ENCODE data around the gene TREX2. TPM values are rescaled to one million over a fixed set of nuclear protein-coding genes. Genes with fewer than 3 reads are reported as not detected.

TREX2 gene
- total RNA-seq, 1 donor, result 3.3 TPM

- peaks cover 8% of the 10 kb centered on the region for H3K4me1 ChIP-seq (ENCODE audit: insufficient read depth, low read length)
- TF ChIP-seq, protein P1, sequence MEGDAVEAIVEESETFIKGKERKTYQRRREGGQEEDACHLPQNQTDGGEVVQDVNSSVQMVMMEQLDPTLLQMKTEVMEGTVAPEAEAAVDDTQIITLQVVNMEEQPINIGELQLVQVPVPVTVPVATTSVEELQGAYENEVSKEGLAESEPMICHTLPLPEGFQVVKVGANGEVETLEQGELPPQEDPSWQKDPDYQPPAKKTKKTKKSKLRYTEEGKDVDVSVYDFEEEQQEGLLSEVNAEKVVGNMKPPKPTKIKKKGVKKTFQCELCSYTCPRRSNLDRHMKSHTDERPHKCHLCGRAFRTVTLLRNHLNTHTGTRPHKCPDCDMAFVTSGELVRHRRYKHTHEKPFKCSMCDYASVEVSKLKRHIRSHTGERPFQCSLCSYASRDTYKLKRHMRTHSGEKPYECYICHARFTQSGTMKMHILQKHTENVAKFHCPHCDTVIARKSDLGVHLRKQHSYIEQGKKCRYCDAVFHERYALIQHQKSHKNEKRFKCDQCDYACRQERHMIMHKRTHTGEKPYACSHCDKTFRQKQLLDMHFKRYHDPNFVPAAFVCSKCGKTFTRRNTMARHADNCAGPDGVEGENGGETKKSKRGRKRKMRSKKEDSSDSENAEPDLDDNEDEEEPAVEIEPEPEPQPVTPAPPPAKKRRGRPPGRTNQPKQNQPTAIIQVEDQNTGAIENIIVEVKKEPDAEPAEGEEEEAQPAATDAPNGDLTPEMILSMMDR (IDR thresholded peaks at IDR 0.05; ENCODE audit: extremely low read depth, low read depth, low read length), result no peak
- no peak overlapping the region for H3K4me2 ChIP-seq (ENCODE audit: insufficient read depth, low read length)
- H3K9me3 ChIP-seq (ENCODE audit: low read depth, low read length), result no peaks in the 10 kb centered on the region
- no peak for DNase-seq (ENCODE audit: insufficient read length, low spot score, missing footprints)
- no peaks in the 10 kb centered on the region for H3K79me2 ChIP-seq (ENCODE audit: insufficient read depth, low read length)
- no peaks in the 10 kb centered on the region for H4K20me1 ChIP-seq (ENCODE audit: insufficient read depth, low read length)
- H3K27me3 ChIP-seq (ENCODE audit: insufficient read depth, low read length), result no peaks in the 10 kb centered on the region
- H3K27ac ChIP-seq (ENCODE audit: low read depth, low read length), result no peak overlapping the region
- no peak overlapping the region for H3K4me3 ChIP-seq (ENCODE audit: insufficient read depth, low read length)
- H3K36me3 ChIP-seq (ENCODE audit: insufficient read depth, low read length), result no peaks in the 10 kb centered on the region
- no peak overlapping the region for H2AFZ ChIP-seq (ENCODE audit: low read length)
Measured at GRCh38 chrX:153456704-153457103, 10.8 kb upstream of the TREX2 start.

- Histone ChIP-seq H3K27me3 (ENCODE audit: insufficient read depth, low read length) (no peaks in the 10 kb centered on the region), H3K79me2 (ENCODE audit: insufficient read depth, low read length) (no peaks in the 10 kb centered on the region), H2AFZ (ENCODE audit: low read length) (no peak overlapping the region), H3K27ac (ENCODE audit: low read depth, low read length) (no peak overlapping the region), H4K20me1 (ENCODE audit: insufficient read depth, low read length) (no peaks in the 10 kb centered on the region), H3K36me3 (ENCODE audit: insufficient read depth, low read length) (no peaks in the 10 kb centered on the region), H3K4me2 (ENCODE audit: insufficient read depth, low read length) (no peak overlapping the region), H3K4me1 (ENCODE audit: insufficient read depth, low read length) (peaks cover 8% of the 10 kb centered on the region), H3K9me3 (ENCODE audit: low read depth, low read length) (no peaks in the 10 kb centered on the region), H3K4me3 (ENCODE audit: insufficient read depth, low read length) (no peak overlapping the region)
- no peak for DNase-seq (ENCODE audit: insufficient read length, low spot score, missing footprints)
- TF ChIP-seq, protein P1 (IDR thresholded peaks at IDR 0.05; ENCODE audit: extremely low read depth, low read depth, low read length), result no peak
Measured at GRCh38 chrX:153456161-153456560, 10.3 kb upstream of the TREX2 start.

DNA sequence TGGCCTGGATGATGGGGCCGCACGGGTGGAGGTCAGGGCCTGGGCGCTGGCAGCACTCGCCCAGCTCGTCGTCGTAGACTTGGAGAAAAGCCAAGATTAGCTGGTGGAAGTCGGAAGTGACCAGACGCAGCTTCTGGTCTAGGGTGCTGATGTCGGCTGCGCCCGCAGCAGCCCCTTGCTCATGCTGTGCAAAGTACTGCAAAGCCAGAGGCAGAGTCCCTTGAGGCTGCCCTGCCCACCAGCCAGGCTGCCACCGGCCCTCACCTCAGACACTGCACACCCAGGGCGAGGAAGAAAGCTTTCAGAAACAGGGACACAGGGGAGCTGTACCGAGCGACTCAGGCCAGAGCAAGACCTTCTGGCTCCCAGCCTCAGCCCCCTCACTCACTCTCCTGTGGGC lies 9.7 kb upstream of the TREX2 start:
- H3K36me3 ChIP-seq (ENCODE audit: insufficient read depth, low read length), result no peaks in the 10 kb centered on the region
- no peak overlapping the region for H2AFZ ChIP-seq (ENCODE audit: low read length)
- no peaks in the 10 kb centered on the region for H3K27me3 ChIP-seq (ENCODE audit: insufficient read depth, low read length)
- no peaks in the 10 kb centered on the region for H3K9me3 ChIP-seq (ENCODE audit: low read depth, low read length)
- no peaks in the 10 kb centered on the region for H4K20me1 ChIP-seq (ENCODE audit: insufficient read depth, low read length)
- no peaks in the 10 kb centered on the region for H3K79me2 ChIP-seq (ENCODE audit: insufficient read depth, low read length)
- H3K27ac ChIP-seq (ENCODE audit: low read depth, low read length), result no peak overlapping the region
- H3K4me1 ChIP-seq (ENCODE audit: insufficient read depth, low read length), result peaks cover 8% of the 10 kb centered on the region
- TF ChIP-seq, protein P1 (IDR thresholded peaks at IDR 0.05; ENCODE audit: extremely low read depth, low read depth, low read length), result no peak
- H3K4me2 ChIP-seq (ENCODE audit: insufficient read depth, low read length), result no peak overlapping the region
- DNase-seq (ENCODE audit: insufficient read length, low spot score, missing footprints), result no peak
- H3K4me3 ChIP-seq (ENCODE audit: insufficient read depth, low read length), result no peak overlapping the region

- DNase-seq (ENCODE audit: insufficient read length, low spot score, missing footprints), result no peak
- Histone ChIP-seq H3K36me3 (ENCODE audit: insufficient read depth, low read length) (no peaks in the 10 kb centered on the region), H3K27me3 (ENCODE audit: insufficient read depth, low read length) (no peaks in the 10 kb centered on the region), H4K20me1 (ENCODE audit: insufficient read depth, low read length) (no peaks in the 10 kb centered on the region), H3K4me3 (ENCODE audit: insufficient read depth, low read length) (no peak overlapping the region), H3K4me1 (ENCODE audit: insufficient read depth, low read length) (peaks cover 5% of the 10 kb centered on the region), H3K27ac (ENCODE audit: low read depth, low read length) (no peak overlapping the region), H3K9me3 (ENCODE audit: low read depth, low read length) (no peaks in the 10 kb centered on the region), H3K4me2 (ENCODE audit: insufficient read depth, low read length) (no peak overlapping the region), H3K79me2 (ENCODE audit: insufficient read depth, low read length) (no peaks in the 10 kb centered on the region), H2AFZ (ENCODE audit: low read length) (no peak overlapping the region)
- TF ChIP-seq, protein P1 (IDR thresholded peaks at IDR 0.05; ENCODE audit: extremely low read depth, low read depth, low read length), result no peak
Measured at GRCh38 chrX:153454901-153455550, 9.2 kb upstream of the TREX2 start.
